Activated CD8-positive, alpha-beta memory T cell treated with anti-CD3 and anti-CD28 coated beads, Interleukin-2, amount 10 ng/mL, durations not matched to agents 7 days and 5 days (primary cell): ENCODE results near the gene CUL7. TPM values are rescaled to one million over a fixed set of nuclear protein-coding genes. Genes with fewer than 3 reads are reported as not detected.
"Not testable (repeated sequence)": the region's sequence is repeated elsewhere in the genome, so short reads cannot be mapped to it uniquely, and the experiment has no call there.

ENCODE experiments used
- ATAC-seq: fragments of 150-1000 bp; cut with Tn5 transposase; one replicate; pipeline ENCODE4 v1.10.0; 2021; ENCODE audit warnings: moderate library complexity
- CTCF ChIA-PET: fragments of 350-600 bp; sonication (Branson Sonifier 250); formaldehyde crosslinking; loops from one replicate; lab custom pipeline; 2021; ENCODE audit warnings: antibody characterized with exemption; lab: Charles Lee
- DNase-seq: peaks from one replicate; pipeline ENCODE4 v3.0.0-alpha.2; 2020
- H3K27ac Mint-ChIP-seq: one replicate; pipeline ENCODE4 v1.8.0; 2021; ENCODE audit warnings: mild to moderate bottlenecking, mixed read lengths
- H3K27me3 Mint-ChIP-seq: one replicate; pipeline ENCODE4 v1.8.0; 2021; ENCODE audit warnings: mixed read lengths
- H3K36me3 Mint-ChIP-seq: one replicate; pipeline ENCODE4 v1.8.0; 2021; ENCODE audit warnings: mild to moderate bottlenecking, mixed read lengths
- H3K4me1 Mint-ChIP-seq: one replicate; pipeline ENCODE4 v1.8.0; 2021; ENCODE audit warnings: mixed read lengths
- H3K4me3 Mint-ChIP-seq: one replicate; pipeline ENCODE4 v1.8.0; 2021; ENCODE audit warnings: mild to moderate bottlenecking, moderate library complexity, mixed read lengths
- H3K9me3 Mint-ChIP-seq: one replicate; pipeline ENCODE4 v1.8.0; 2022; ENCODE audit warnings: low read depth, mixed read lengths
- total RNA-seq, 2 experiments: library from RNA; stranded (reverse); gene quantifications; one replicate each; pipeline ENCODE4 v1.2.3, GENCODE V29; 2021

CUL7 gene
- total RNA-seq, 2 experiments from 2014 or later, result 10.4 to 12.0 TPM

GRCh38 chr6:43016176-43016942, 37.3 kb downstream of the CUL7 start:
- no peaks in the 10 kb centered on the region for H3K9me3 Mint-ChIP-seq
- H3K36me3 Mint-ChIP-seq, result peaks cover 20% of the 10 kb centered on the region
- CTCF ChIA-PET, result interaction anchor here (0.9 to 1.2 kb wide), 3 partner anchors 37 to 157 kb away, joined by 3 read pairs; partner anchors contain the start of gene CUL7

GRCh38 chr6:43014434-43014909, 39.2 kb downstream of the CUL7 start:
- H3K27me3 Mint-ChIP-seq, result no peaks in the 10 kb centered on the region
- peaks cover 43% of the 10 kb centered on the region for H3K4me1 Mint-ChIP-seq
- peaks cover 22% of the 10 kb centered on the region for H3K36me3 Mint-ChIP-seq
- peak overlapping the region; percentile 96 for H3K4me3 Mint-ChIP-seq
- ATAC-seq, result no peak
- CTCF ChIA-PET, result interaction anchor here (1.1 to 3.7 kb wide), 8 partner anchors 11 to 129 kb away, joined by 3 to 15 read pairs (median 5); partner anchors contain the start of genes CNPY3, PEX6 and PPP2R5D
- DNase-seq, result no peak
- H3K27ac Mint-ChIP-seq, result peak overlapping the region; percentile 70
- no peaks in the 10 kb centered on the region for H3K9me3 Mint-ChIP-seq

More at GRCh38 chr6:43016176-43016942, 37.3 kb downstream of the CUL7 start:
- ATAC-seq (no peak), DNase-seq (no peak)
- no peaks in the 10 kb centered on the region for H3K27me3 Mint-ChIP-seq
- no peak overlapping the region for H3K4me3 Mint-ChIP-seq
- peaks cover 47% of the 10 kb centered on the region for H3K4me1 Mint-ChIP-seq
- peak overlapping the region; percentile 7 for H3K27ac Mint-ChIP-seq

GRCh38 chr6:43013843-43014433, 39.7 kb downstream of the CUL7 start, which contains the start of the genes KLHDC3 and MEA1:
Gene KLHDC3 (plus strand): TSS chr6:43014249. CDS start chr6:43017193, 2,944 bp downstream.
Gene MEA1 (minus strand): TSS chr6:43013946. CDS start chr6:43013813, 133 bp downstream.
- CTCF ChIA-PET, result interaction anchor here (1.0 to 3.7 kb wide), 8 partner anchors 10 to 492 kb away, joined by 3 to 15 read pairs (median 4); partner anchors contain the start of genes CNPY3, PEX6 and PPP2R5D
- DNase-seq (peak; percentile 100), ATAC-seq (peak; percentile 93)
- peak within 1 kb of the TSS; percentile 83 for H3K27ac Mint-ChIP-seq
- H3K4me3 Mint-ChIP-seq, result peak within 1 kb of the TSS; percentile 96
- H3K27me3 Mint-ChIP-seq, result no peaks in the 10 kb centered on the region
- no peaks in the 10 kb centered on the region for H3K9me3 Mint-ChIP-seq
- H3K4me1 Mint-ChIP-seq, result peaks cover 41% of the 10 kb centered on the region
- H3K36me3 Mint-ChIP-seq, result peaks cover 19% of the 10 kb centered on the region

- H3K36me3 Mint-ChIP-seq, result peaks cover 17% of the 10 kb centered on the region
- DNase-seq, result peak; percentile 46
- CTCF ChIA-PET, result interaction anchor here (1.0 to 3.7 kb wide), 7 partner anchors 9 to 493 kb away, joined by 3 to 15 read pairs (median 3); partner anchors contain the start of genes CNPY3 and PEX6
- ATAC-seq, result peak; percentile 35
- peak overlapping the region; percentile 83 for H3K27ac Mint-ChIP-seq
- peaks cover 41% of the 10 kb centered on the region for H3K4me1 Mint-ChIP-seq
- no peaks in the 10 kb centered on the region for H3K27me3 Mint-ChIP-seq
- H3K4me3 Mint-ChIP-seq, result peak overlapping the region; percentile 96
- no peaks in the 10 kb centered on the region for H3K9me3 Mint-ChIP-seq
Observed at GRCh38 chr6:43013097-43013842, 40.4 kb downstream of the CUL7 start.

- CTCF ChIA-PET, result interaction anchor here (1.0 to 3.7 kb wide), 4 partner anchors 10 to 132 kb away, joined by 3 to 15 read pairs (median 8); partner anchors contain the start of genes CNPY3 and PEX6
- ATAC-seq, result no peak
Observed at GRCh38 chr6:43012364-43012763, 41.3 kb downstream of the CUL7 start.

GRCh38 chr6:43011207-43011606, 42.4 kb downstream of the CUL7 start:
- DNase-seq (no peak), ATAC-seq (no peak)
- peaks cover 24% of the 10 kb centered on the region for H3K36me3 Mint-ChIP-seq
- no peaks in the 10 kb centered on the region for H3K27me3 Mint-ChIP-seq
- H3K9me3 Mint-ChIP-seq, result no peaks in the 10 kb centered on the region
- no peak overlapping the region for H3K27ac Mint-ChIP-seq
- CTCF ChIA-PET, result interaction anchor here (1.3 to 2.6 kb wide), 4 partner anchors 9 to 132 kb away, joined by 3 to 15 read pairs (median 6); partner anchors contain the start of genes MRPL2 and RRP36
- H3K4me1 Mint-ChIP-seq, result peaks cover 34% of the 10 kb centered on the region
- H3K4me3 Mint-ChIP-seq, result no peak overlapping the region

More at GRCh38 chr6:43012364-43012763, 41.3 kb downstream of the CUL7 start:
- Mint-ChIP-seq H3K9me3 (no peaks in the 10 kb centered on the region), H3K36me3 (peaks cover 22% of the 10 kb centered on the region), H3K27ac (peak overlapping the region; percentile 19), H3K27me3 (no peaks in the 10 kb centered on the region), H3K4me3 (peak overlapping the region; percentile 96), H3K4me1 (peaks cover 41% of the 10 kb centered on the region)
- no peak for DNase-seq

GRCh38 chr6:43009124-43009523, 44.5 kb downstream of the CUL7 start:
- H3K27ac Mint-ChIP-seq, result no peak overlapping the region
- no peak overlapping the region for H3K4me3 Mint-ChIP-seq
- no peak for ATAC-seq
- H3K36me3 Mint-ChIP-seq, result peaks cover 24% of the 10 kb centered on the region
- CTCF ChIA-PET, result interaction anchor here (0.8 to 2.6 kb wide), 3 partner anchors 11 to 134 kb away, joined by 3 to 15 read pairs (median 7); partner anchors contain the start of genes CNPY3 and RRP36
- DNase-seq, result peak; percentile 60
- H3K9me3 Mint-ChIP-seq, result no peaks in the 10 kb centered on the region
- H3K27me3 Mint-ChIP-seq, result no peaks in the 10 kb centered on the region
- peaks cover 21% of the 10 kb centered on the region for H3K4me1 Mint-ChIP-seq

- CTCF ChIA-PET, result interaction anchor here (1.3 to 3.5 kb wide), 2 partner anchors 69 to 137 kb away, joined by 3 to 14 read pairs; no protein-coding TSS in a partner anchor
- Mint-ChIP-seq H3K27me3 (no peaks in the 10 kb centered on the region), H3K9me3 (no peaks in the 10 kb centered on the region), H3K27ac (no peak overlapping the region), H3K4me1 (peaks cover 8% of the 10 kb centered on the region), H3K4me3 (no peak overlapping the region), H3K36me3 (peaks cover 17% of the 10 kb centered on the region)
- DNase-seq (no peak), ATAC-seq (no peak)
Observed at GRCh38 chr6:43007126-43007525, 46.5 kb downstream of the CUL7 start.

- ATAC-seq, result no peak
- H3K36me3 Mint-ChIP-seq, result peaks cover 17% of the 10 kb centered on the region
- no peaks in the 10 kb centered on the region for H3K4me1 Mint-ChIP-seq
- DNase-seq, result no peak
- CTCF ChIA-PET, result interaction anchor here (3.5 kb wide), 1 partner anchor 138 kb away, joined by 14 read pairs; no protein-coding TSS in a partner anchor
- no peak overlapping the region for H3K4me3 Mint-ChIP-seq
- no peaks in the 10 kb centered on the region for H3K9me3 Mint-ChIP-seq
- no peak overlapping the region for H3K27ac Mint-ChIP-seq
- no peaks in the 10 kb centered on the region for H3K27me3 Mint-ChIP-seq
Observed at GRCh38 chr6:43006251-43006650, 47.4 kb downstream of the CUL7 start.

- DNase-seq (no peak), ATAC-seq (no peak)
- Mint-ChIP-seq H3K4me1 (no peaks in the 10 kb centered on the region), H3K27me3 (no peaks in the 10 kb centered on the region), H3K36me3 (peaks cover 14% of the 10 kb centered on the region), H3K9me3 (no peaks in the 10 kb centered on the region), H3K27ac (no peak overlapping the region), H3K4me3 (no peak overlapping the region)
- CTCF ChIA-PET, result interaction anchor here (0.9 to 3.5 kb wide), 2 partner anchors 65 to 138 kb away, joined by 3 to 14 read pairs; no protein-coding TSS in a partner anchor
Observed at GRCh38 chr6:43005844-43006243, 47.8 kb downstream of the CUL7 start.

GRCh38 chr6:43001843-43002242, 51.8 kb downstream of the CUL7 start:
- Mint-ChIP-seq H3K36me3 (peaks cover 2% of the 10 kb centered on the region), H3K27me3 (no peaks in the 10 kb centered on the region), H3K4me1 (no peaks in the 10 kb centered on the region), H3K9me3 (no peaks in the 10 kb centered on the region), H3K4me3 (no peak overlapping the region), H3K27ac (no peak overlapping the region)
- no peak for DNase-seq
- CTCF ChIA-PET, result interaction anchor here (1.0 to 1.1 kb wide), 2 partner anchors 9 to 11 kb away, joined by 3 read pairs; no protein-coding TSS in a partner anchor
- no peak for ATAC-seq

- H3K27me3 Mint-ChIP-seq, H3K36me3 Mint-ChIP-seq, H3K9me3 Mint-ChIP-seq, H3K27ac Mint-ChIP-seq, DNase-seq, ATAC-seq, CTCF ChIA-PET, H3K4me3 Mint-ChIP-seq, H3K4me1 Mint-ChIP-seq: not testable (repeated sequence)
Observed at GRCh38 chr6:42998205-42998604, 55.4 kb downstream of the CUL7 start.
